ENCODE measurements around the gene BBS12. TPM values are rescaled to one million over a fixed set of nuclear protein-coding genes. Genes with fewer than 3 reads are reported as not detected.

The BBS12 gene
- total RNA-seq, 3 donors from 2014 or later (not counting 1 experiment from before 2014, with no cell fraction given) = 0.85 to 1.9 (median 1.8) TPM

DNA sequence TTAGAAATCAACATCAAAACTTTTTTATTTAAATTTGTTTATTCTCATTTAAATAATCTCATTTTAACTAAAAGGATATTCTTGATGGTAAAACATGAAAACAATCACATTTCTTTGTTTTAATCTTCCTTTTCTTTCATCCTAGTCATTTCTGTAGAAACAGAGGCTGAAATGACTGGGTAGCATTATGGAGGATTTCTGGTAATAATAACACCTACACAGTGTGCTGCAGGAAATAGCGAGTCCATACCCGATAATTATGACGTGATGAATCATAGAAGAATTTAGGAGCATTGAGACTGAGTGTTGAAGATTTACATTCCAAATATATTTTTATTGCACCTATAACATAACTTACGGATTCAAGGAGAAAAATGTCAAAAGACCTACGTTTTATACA, 31.4 kb upstream of the BBS12 start:
- H3K9me3 Mint-ChIP-seq = no peaks in the 10 kb centered on the region
- ATAC-seq (no peak), DNase-seq (no peak)
- intact Hi-C loops (cut with micrococcal nuclease) = no loop called here
- no peaks in the 10 kb centered on the region for H3K27me3 ChIP-seq (ENCODE audit: control insufficient read depth, insufficient read depth, low read length)
- H3K27ac ChIP-seq (ENCODE audit: low read length) = no peak overlapping the region
- no peaks in the 10 kb centered on the region for H3K36me3 Mint-ChIP-seq
- no peak overlapping the region for H3K27ac Mint-ChIP-seq
- TF ChIP-seq CTCF (IDR thresholded peaks at IDR 0.05) = no peak
- H3K9me3 ChIP-seq (ENCODE audit: control insufficient read depth, insufficient read depth, low read length) = no peaks in the 10 kb centered on the region
- no peaks in the 10 kb centered on the region for H3K4me1 Mint-ChIP-seq
- 75% methylated on average over 2 of the region's 5 CpGs for WGBS (ENCODE audit: insufficient coverage)
- H3K4me3 ChIP-seq (ENCODE audit: low read length) = no peak overlapping the region
- H3K27me3 Mint-ChIP-seq (ENCODE audit: low read depth in 2 of 2) = peaks cover 9 to 18% of the 10 kb centered on the region in 2 donors
- no peak overlapping the region for H3K4me3 Mint-ChIP-seq
- H3K4me1 ChIP-seq (ENCODE audit: control insufficient read depth, insufficient read depth, low read length) = no peaks in the 10 kb centered on the region
- no peaks in the 10 kb centered on the region for H3K36me3 ChIP-seq (ENCODE audit: control insufficient read depth, insufficient read depth, low read length)

DNA sequence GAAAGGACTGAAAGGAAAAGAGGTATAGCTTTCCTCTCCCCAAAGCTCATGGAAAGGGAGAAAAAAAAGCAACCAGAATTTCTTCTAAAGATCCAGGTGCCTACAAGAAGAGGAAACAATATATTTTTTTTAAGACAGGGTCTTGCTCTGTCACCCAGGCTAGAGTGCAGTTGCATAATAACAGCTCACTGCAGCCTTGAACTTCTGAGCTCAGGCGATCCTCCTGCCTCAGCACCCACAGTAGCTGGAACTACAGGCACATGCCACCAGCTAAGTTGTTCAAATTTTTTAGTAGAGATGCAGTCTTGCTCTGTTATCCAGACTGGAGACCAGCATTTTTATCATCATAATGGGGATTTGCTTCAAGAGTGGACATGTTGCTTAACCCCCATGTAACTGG, 30.5 kb upstream of the BBS12 start:
- Histone ChIP-seq H3K9me3 (ENCODE audit: control insufficient read depth, insufficient read depth, low read length) (no peaks in the 10 kb centered on the region), H3K4me3 (ENCODE audit: low read length) (no peak overlapping the region), H3K36me3 (ENCODE audit: control insufficient read depth, insufficient read depth, low read length) (no peaks in the 10 kb centered on the region), H3K27me3 (ENCODE audit: control insufficient read depth, insufficient read depth, low read length) (no peaks in the 10 kb centered on the region), H3K27ac (ENCODE audit: low read length) (no peak overlapping the region), H3K4me1 (ENCODE audit: control insufficient read depth, insufficient read depth, low read length) (no peaks in the 10 kb centered on the region)
- WGBS (ENCODE audit: insufficient coverage) = 72% methylated on average over 1 of the region's 1 CpG
- Mint-ChIP-seq H3K27me3 (ENCODE audit: low read depth in 2 of 2) (peaks cover 7 to 11% of the 10 kb centered on the region in 2 donors), H3K9me3 (no peaks in the 10 kb centered on the region), H3K4me3 (no peak overlapping the region), H3K27ac (no peak overlapping the region), H3K4me1 (no peaks in the 10 kb centered on the region), H3K36me3 (no peaks in the 10 kb centered on the region)
- DNase-seq (no peak), ATAC-seq (no peak)
- intact Hi-C loops (cut with micrococcal nuclease) = no loop called here
- no peak for TF ChIP-seq CTCF (IDR thresholded peaks at IDR 0.05)

GRCh38 chr4:122702939-122703338, 29.6 kb upstream of the BBS12 start:
- Histone ChIP-seq H3K9me3 (ENCODE audit: control insufficient read depth, insufficient read depth, low read length) (no peaks in the 10 kb centered on the region), H3K27me3 (ENCODE audit: control insufficient read depth, insufficient read depth, low read length) (no peaks in the 10 kb centered on the region), H3K36me3 (ENCODE audit: control insufficient read depth, insufficient read depth, low read length) (no peaks in the 10 kb centered on the region), H3K27ac (ENCODE audit: low read length) (no peak overlapping the region), H3K4me1 (ENCODE audit: control insufficient read depth, insufficient read depth, low read length) (no peaks in the 10 kb centered on the region), H3K4me3 (ENCODE audit: low read length) (no peak overlapping the region)
- no peak for DNase-seq
- Mint-ChIP-seq H3K27me3 (ENCODE audit: low read depth in 2 of 2) (peaks cover 8 to 18% of the 10 kb centered on the region in 2 donors), H3K9me3 (no peaks in the 10 kb centered on the region), H3K36me3 (no peaks in the 10 kb centered on the region), H3K4me3 (no peak overlapping the region), H3K4me1 (no peaks in the 10 kb centered on the region), H3K27ac (no peak overlapping the region)
- ATAC-seq = no peak
- TF ChIP-seq CTCF (IDR thresholded peaks at IDR 0.05) = no peak
- intact Hi-C loops (cut with micrococcal nuclease) = no loop called here
- WGBS (ENCODE audit: insufficient coverage) = 100% methylated on average over 1 of the region's 3 CpGs

DNA sequence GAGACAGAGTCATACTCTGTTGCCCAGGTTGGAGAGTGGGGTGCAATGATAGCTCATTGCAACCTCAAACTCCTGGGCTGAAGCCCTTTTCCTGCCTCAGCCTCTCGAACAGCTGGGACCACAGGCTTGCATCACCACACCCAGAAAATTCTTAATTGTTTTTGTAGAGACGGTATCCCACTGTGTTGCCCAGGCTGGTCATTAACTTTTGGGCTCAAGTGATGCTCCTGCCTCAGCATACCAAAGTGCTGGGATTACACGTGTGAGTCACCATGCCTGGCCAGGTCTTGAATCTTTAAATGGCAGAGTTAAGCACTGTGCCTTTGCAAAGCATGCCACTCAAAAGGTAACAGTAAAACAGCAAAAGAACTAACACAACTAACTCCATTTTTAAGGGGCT, 28.6 kb upstream of the BBS12 start:
- no peak for DNase-seq
- Histone ChIP-seq H3K36me3 (ENCODE audit: control insufficient read depth, insufficient read depth, low read length) (no peaks in the 10 kb centered on the region), H3K4me3 (ENCODE audit: low read length) (no peak overlapping the region), H3K27me3 (ENCODE audit: control insufficient read depth, insufficient read depth, low read length) (no peaks in the 10 kb centered on the region), H3K27ac (ENCODE audit: low read length) (no peak overlapping the region), H3K4me1 (ENCODE audit: control insufficient read depth, insufficient read depth, low read length) (no peaks in the 10 kb centered on the region), H3K9me3 (ENCODE audit: control insufficient read depth, insufficient read depth, low read length) (no peaks in the 10 kb centered on the region)
- Mint-ChIP-seq H3K27me3 (ENCODE audit: low read depth in 2 of 2) (peaks cover 9 to 22% of the 10 kb centered on the region in 2 donors), H3K4me1 (no peaks in the 10 kb centered on the region), H3K36me3 (no peaks in the 10 kb centered on the region), H3K4me3 (no peak overlapping the region), H3K9me3 (no peaks in the 10 kb centered on the region), H3K27ac (no peak overlapping the region)
- 81% methylated on average over 3 of the region's 3 CpGs for WGBS (ENCODE audit: insufficient coverage)
- intact Hi-C loops (cut with micrococcal nuclease) = no loop called here
- TF ChIP-seq CTCF (IDR thresholded peaks at IDR 0.05) = no peak
- ATAC-seq = no peak
